GM23338 (cell line): Measurements from ENCODE around the gene NUDT16L1. TPM values are rescaled to one million over a fixed set of nuclear protein-coding genes. Genes with fewer than 3 reads are reported as not detected.

Source experiments
- ATAC-seq: fragments of 200-7000 bp; cut with Tn5 transposase; 3 replicates; pipeline ENCODE4 v1.9.1; 2020
- DNase-seq: peaks from one replicate; pipeline ENCODE4 v3.0.0-alpha.2; 2015; ENCODE audit warnings: low spot score
- H2AFZ ChIP-seq: fragments of 200-600 bp; sonication (generic); 2 replicates; pipeline ENCODE4 v1.8.0; 2016; ENCODE audit warnings: antibody characterized with exemption, mild to moderate bottlenecking, moderate library complexity
- H3F3A ChIP-seq: fragments of 200-600 bp; sonication (generic); replicated peaks from 2 replicates; pipeline ENCODE4 v1.8.0; 2017; ENCODE audit warnings: antibody characterized with exemption, mixed run types, low read depth
- H3K27ac ChIP-seq: fragments of 200-600 bp; sonication (generic); 2 replicates; pipeline ENCODE4 v1.6.1; 2016; ENCODE audit warnings: low read depth
- H3K27me3 ChIP-seq: fragments of 200-600 bp; sonication (generic); 2 replicates; pipeline ENCODE4 v1.8.0; 2016; ENCODE audit warnings: mild to moderate bottlenecking, mixed run types, moderate library complexity; ENCODE audit not compliant: insufficient read depth
- H3K36me3 ChIP-seq: fragments of 200-600 bp; sonication (generic); 2 replicates; pipeline ENCODE4 v1.8.0; 2016; ENCODE audit warnings: mild to moderate bottlenecking; ENCODE audit not compliant: insufficient read depth
- H3K4me1 ChIP-seq: fragments of 200-600 bp; sonication (generic); 2 replicates; pipeline ENCODE4 v1.8.0; 2016; ENCODE audit warnings: mild to moderate bottlenecking, moderate library complexity; ENCODE audit not compliant: insufficient read depth
- H3K4me2 ChIP-seq: fragments of 200-600 bp; sonication (generic); 2 replicates; pipeline ENCODE4 v1.7.1; 2017; ENCODE audit warnings: mixed run types
- H3K4me3 ChIP-seq: fragments of 200-600 bp; sonication (generic); 2 replicates; pipeline ENCODE4 v1.6.1; 2016; ENCODE audit warnings: mixed run types
- H3K79me2 ChIP-seq: fragments of 200-600 bp; sonication (generic); replicated peaks from 2 replicates; pipeline ENCODE4 v1.8.0; 2017; ENCODE audit warnings: mild to moderate bottlenecking; ENCODE audit not compliant: insufficient read depth
- H3K9me2 ChIP-seq: fragments of 200-600 bp; sonication (generic); 2 replicates; pipeline ENCODE4 v1.8.0; 2017; ENCODE audit not compliant: insufficient read depth
- H4K20me1 ChIP-seq: fragments of 200-600 bp; sonication (generic); replicated peaks from 2 replicates; pipeline ENCODE4 v1.8.0; 2017; ENCODE audit warnings: mild to moderate bottlenecking; ENCODE audit not compliant: insufficient read depth
- H3K27ac Mint-ChIP-seq: 2 replicates; pipeline ENCODE4 v1.8.0; 2020; ENCODE audit warnings: inconsistent platforms, mild to moderate bottlenecking, moderate library complexity, mixed read lengths
- H3K27me3 Mint-ChIP-seq: 3 replicates; pipeline ENCODE4 v1.8.0; 2022; ENCODE audit warnings: low read depth, mild to moderate bottlenecking, moderate library complexity, mixed read lengths, inconsistent platforms; ENCODE audit not compliant: insufficient read depth, poor library complexity
- H3K36me3 Mint-ChIP-seq: 3 replicates; pipeline ENCODE4 v1.8.0; 2021; ENCODE audit warnings: low read depth, mild to moderate bottlenecking, inconsistent platforms, moderate library complexity, mixed read lengths
- H3K4me1 Mint-ChIP-seq: 3 replicates; pipeline ENCODE4 v1.8.0; 2020; ENCODE audit warnings: mild to moderate bottlenecking, inconsistent platforms, mixed read lengths
- H3K4me3 Mint-ChIP-seq: 3 replicates; pipeline ENCODE4 v1.8.0; 2021; ENCODE audit warnings: moderate library complexity, mild to moderate bottlenecking, inconsistent platforms, mixed read lengths
- H3K9me3 Mint-ChIP-seq: 3 replicates; pipeline ENCODE4 v1.8.0; 2020; ENCODE audit warnings: moderate library complexity, mild to moderate bottlenecking, inconsistent platforms, mixed read lengths
- EZH2phosphoT487 ChIP-seq: fragments of 200-600 bp; sonication (generic); IDR thresholded peaks from one replicate; pipeline ENCODE4 v1.8.1; 2018; ENCODE audit warnings: antibody characterized with exemption; ENCODE audit not compliant: unreplicated experiment
- JUNB ChIP-seq: IDR thresholded peaks from one replicate; pipeline ENCODE4 v1.6.1; 2016; ENCODE audit warnings: antibody characterized with exemption; ENCODE audit not compliant: unreplicated experiment
- NANOG ChIP-seq: IDR thresholded peaks from 2 replicates; pipeline ENCODE4 v1.6.1; 2016; ENCODE audit warnings: antibody characterized with exemption, borderline replicate concordance
- POLR2AphosphoS5 ChIP-seq: IDR thresholded peaks from 2 replicates; pipeline ENCODE4 v1.6.1; 2016; ENCODE audit warnings: antibody characterized with exemption, low read depth
- ZNF114 ChIP-seq: fragments of 250-450 bp; sonication (Bioruptor Pico); IDR thresholded peaks from 2 replicates; pipeline ENCODE4 v1.5.0; 2020; ENCODE audit warnings: mild to moderate bottlenecking, moderate library complexity
- ZNF462 ChIP-seq: fragments of 250-450 bp; sonication (Bioruptor Pico); IDR thresholded peaks from 2 replicates; pipeline ENCODE4 v1.5.0; 2020; ENCODE audit warnings: mild to moderate bottlenecking, moderate library complexity
- polyA plus RNA-seq: library from polyadenylated mRNA; unstranded; fragments of >200 nt; fragmentation: Nextera tagmentation; extraction: Ambion mirVana; gene quantifications from 2 replicates; pipeline ENCODE4 v1.2.1, GENCODE V29; 2016
- total RNA-seq: library from RNA; depleted of rRNA; stranded (reverse); fragments of >200 nt; shearing (Covaris generic); gene quantifications from 2 replicates; pipeline ENCODE4 v1.2.3, GENCODE V29; 2014

Gene NUDT16L1
- total and polyA plus RNA-seq, 2 experiments from 2014 or later = 37.1 to 80.4 TPM

- TF ChIP-seq POLR2AphosphoS5 = 0 out of 2 replicates have a peak, but pooled peaks have one; percentile 1
- no peak for TF ChIP-seq ZNF114
- H2AFZ ChIP-seq = no peak overlapping the region
- Mint-ChIP-seq H3K9me3 (no peaks in the 10 kb centered on the region), H3K27me3 (peaks cover 11% of the 10 kb centered on the region), H3K27ac (peak overlapping the region; percentile 83), H3K4me1 (no peaks in the 10 kb centered on the region), H3K36me3 (peaks cover 13% of the 10 kb centered on the region; the same call in 2 of the 3 replicates), H3K4me3 (no peak overlapping the region)
- no peaks in the 10 kb centered on the region for H3K4me1 ChIP-seq
- H3K4me3 ChIP-seq = no peak overlapping the region
- H3K4me2 ChIP-seq = no peak overlapping the region
- no peaks in the 10 kb centered on the region for H3K36me3 ChIP-seq
- no peaks in the 10 kb centered on the region for H3K9me2 ChIP-seq
- no peaks in the 10 kb centered on the region for H3K27me3 ChIP-seq
- no peaks in the 10 kb centered on the region for H3K79me2 ChIP-seq
- H4K20me1 ChIP-seq = no peaks in the 10 kb centered on the region
- ATAC-seq (peak; percentile 14), DNase-seq (no peak)
- no peak overlapping the region for H3K27ac ChIP-seq
- H3F3A ChIP-seq = no peaks in the 10 kb centered on the region
Measured at GRCh38 chr16:4683255-4684057, 9.9 kb upstream of the NUDT16L1 start.

- Histone ChIP-seq H4K20me1 (no peaks in the 10 kb centered on the region), H2AFZ (no peak overlapping the region), H3K9me2 (no peaks in the 10 kb centered on the region), H3K27me3 (no peaks in the 10 kb centered on the region), H3K4me3 (no peak overlapping the region), H3K4me2 (no peak overlapping the region), H3K36me3 (no peaks in the 10 kb centered on the region), H3K27ac (no peak overlapping the region), H3F3A (no peaks in the 10 kb centered on the region), H3K4me1 (no peaks in the 10 kb centered on the region), H3K79me2 (no peaks in the 10 kb centered on the region)
- no peak overlapping the region for H3K4me3 Mint-ChIP-seq
- no peak for ATAC-seq
- peaks cover 13% of the 10 kb centered on the region; the same call in 2 of the 3 replicates for H3K36me3 Mint-ChIP-seq
- no peak overlapping the region for H3K27ac Mint-ChIP-seq
- H3K9me3 Mint-ChIP-seq = no peaks in the 10 kb centered on the region
- H3K27me3 Mint-ChIP-seq = peaks cover 11% of the 10 kb centered on the region
- DNase-seq = no peak
- TF ChIP-seq NANOG (no peak), JUNB (no peak)
- no peaks in the 10 kb centered on the region for H3K4me1 Mint-ChIP-seq
Measured at GRCh38 chr16:4684058-4684715, 9.2 kb upstream of the NUDT16L1 start.

- Histone ChIP-seq H3K4me3 (no peak overlapping the region), H3K4me1 (no peaks in the 10 kb centered on the region), H3K36me3 (no peaks in the 10 kb centered on the region), H3K79me2 (no peaks in the 10 kb centered on the region), H3K27me3 (no peaks in the 10 kb centered on the region), H2AFZ (no peak overlapping the region), H3K4me2 (no peak overlapping the region), H3K9me2 (no peaks in the 10 kb centered on the region), H4K20me1 (no peaks in the 10 kb centered on the region), H3F3A (no peaks in the 10 kb centered on the region), H3K27ac (no peak overlapping the region)
- Mint-ChIP-seq H3K9me3 (no peaks in the 10 kb centered on the region), H3K4me1 (no peaks in the 10 kb centered on the region), H3K27me3 (peaks cover 11% of the 10 kb centered on the region), H3K27ac (no peak overlapping the region), H3K36me3 (peaks cover 13% of the 10 kb centered on the region; the same call in 2 of the 3 replicates), H3K4me3 (no peak overlapping the region)
- no peak for DNase-seq
- ATAC-seq = no peak
- TF ChIP-seq ZNF462 (CRISPR knock-in tag) = no peak
- no peak for TF ChIP-seq EZH2phosphoT487
- TF ChIP-seq NANOG = no peak
- TF ChIP-seq JUNB = no peak
Measured at GRCh38 chr16:4684763-4685162, 8.6 kb upstream of the NUDT16L1 start.
